ENCODE measurements around the gene COL4A2. TPM values are rescaled to one million over a fixed set of nuclear protein-coding genes. Genes with fewer than 3 reads are reported as not detected.

COL4A2 gene
- total RNA-seq, 4 donors from 2014 or later, result 655 to 1,231 (median 912) TPM

DNA sequence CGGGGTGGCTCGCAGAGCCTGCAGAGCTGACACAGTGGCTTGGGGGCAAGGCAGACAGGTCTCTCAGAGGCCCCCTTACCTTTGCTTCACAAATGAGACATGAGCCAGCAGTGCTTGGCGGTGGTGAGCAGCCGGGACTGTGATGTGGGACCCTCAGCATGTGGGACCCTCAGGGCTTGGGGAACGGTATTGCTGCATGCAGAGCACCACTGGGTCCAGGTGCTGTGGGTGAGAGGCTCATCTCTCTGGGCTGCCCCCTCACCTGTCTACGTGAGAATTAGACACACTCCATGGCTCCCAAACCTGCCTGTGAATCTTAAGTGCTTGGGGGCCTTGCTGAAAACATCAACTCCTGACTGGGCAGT lies 106.6 kb downstream of the COL4A2 start:
- TF ChIP-seq CTCF (IDR thresholded peaks at IDR 0.05; ENCODE audit: low read depth), result no peak

- TF ChIP-seq CTCF (IDR thresholded peaks at IDR 0.05; ENCODE audit: low read depth), result no peak
Measured at GRCh38 chr13:110414283-110414682, 107.2 kb downstream of the COL4A2 start.

DNA sequence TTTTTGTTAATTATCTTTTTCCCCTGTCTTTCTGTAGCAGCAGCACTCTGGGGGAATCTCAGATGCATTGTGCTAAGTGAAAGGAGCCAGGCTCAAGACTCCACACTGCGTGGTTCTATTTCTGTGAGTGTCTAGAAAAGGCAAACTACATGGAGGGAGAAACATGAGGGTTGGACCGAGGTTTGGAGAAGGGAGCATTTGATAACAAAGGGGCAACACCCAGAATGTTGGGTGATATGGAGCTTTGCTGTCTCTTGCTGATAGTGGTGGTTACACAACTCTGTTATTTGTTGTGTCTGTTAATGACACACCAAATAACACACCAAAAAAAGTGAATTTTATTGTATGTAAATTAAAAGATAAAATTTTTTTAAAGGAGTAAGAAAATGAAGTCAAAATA lies 107.8 kb downstream of the COL4A2 start:
- TF ChIP-seq CTCF (IDR thresholded peaks at IDR 0.05; ENCODE audit: low read depth), result no peak

DNA sequence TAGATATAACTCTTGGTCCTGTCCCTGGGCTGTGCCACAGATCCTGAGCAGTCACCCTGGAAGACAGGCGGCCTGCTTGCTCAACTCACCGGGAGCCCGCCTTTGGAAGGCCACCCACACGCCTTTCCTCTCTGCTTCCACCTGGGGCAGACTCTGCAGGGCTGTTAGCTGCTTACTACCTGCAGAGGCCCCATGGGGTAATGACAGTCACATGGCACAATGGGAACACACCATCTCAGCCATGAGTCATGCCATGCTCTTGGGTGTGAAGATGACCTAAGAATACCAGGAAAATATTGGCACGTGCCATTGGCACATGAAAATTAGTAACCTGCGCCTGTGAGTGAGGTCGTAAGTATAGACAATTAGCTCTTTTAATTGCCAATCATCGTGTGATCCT lies 108.6 kb downstream of the COL4A2 start:
- TF ChIP-seq CTCF (IDR thresholded peaks at IDR 0.05; ENCODE audit: low read depth), result no peak

GRCh38 chr13:110416131-110417025 lies 109.3 kb downstream of the COL4A2 start:
- no peak for TF ChIP-seq CTCF (IDR thresholded peaks at IDR 0.05; ENCODE audit: low read depth)

- no peak for TF ChIP-seq CTCF (IDR thresholded peaks at IDR 0.05; ENCODE audit: low read depth)
Measured at GRCh38 chr13:110418944-110419343, 111.9 kb downstream of the COL4A2 start.

DNA sequence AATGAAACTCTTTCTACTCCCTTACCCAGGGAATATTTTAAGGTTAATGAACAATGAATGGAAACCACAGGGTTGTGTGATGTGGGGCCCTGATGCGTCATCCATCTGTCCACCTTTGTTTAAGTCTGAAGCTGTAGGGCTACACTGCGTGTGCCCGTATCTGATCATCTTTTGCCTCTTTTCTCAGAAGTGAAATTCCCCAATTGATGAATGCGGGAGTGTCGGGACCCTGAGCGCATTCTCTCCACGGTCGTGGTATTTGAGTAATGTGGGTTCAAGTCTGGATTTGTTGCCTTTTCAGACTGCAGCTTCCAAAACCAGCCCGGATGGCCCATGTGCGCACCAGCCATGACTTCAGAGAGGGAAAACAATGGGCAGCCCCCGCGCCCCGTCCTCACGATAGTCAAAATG lies 112.3 kb downstream of the COL4A2 start:
- no peak for TF ChIP-seq CTCF (IDR thresholded peaks at IDR 0.05; ENCODE audit: low read depth)
